H1 (cell line): ENCODE results near the gene RNF31. TPM values are rescaled to one million over a fixed set of nuclear protein-coding genes. Genes with fewer than 3 reads are reported as not detected.

Experiments used
- CREB1 ChIP-seq: IDR thresholded peaks from 2 replicates; pipeline ENCODE4 v1.6.1; 2012; ENCODE audit warnings: inconsistent platforms
- polyA plus RNA-seq, 7 experiments: library from polyadenylated mRNA; depleted of rRNA in 3 of 7; stranded (reverse) in 5 of 7; unstranded in 2 of 7; fragments of >200 nt in 5 of 7; fragments of 200-250 nt in 2 of 7; gene quantifications; 1 replicate in 5 of 7; 2 replicates in 1 of 7; 4 replicates in 1 of 7; pipeline versions ENCODE4 v1.2.1 to v1.2.3, GENCODE V29; 2011 to 2013; ENCODE audit warnings: missing spikeins in 2 of 7, mixed read lengths in 2 of 7
- total RNA-seq: library from RNA; stranded (reverse); fragmentation: NEBNext Ultra II Directional; extraction: Animal tissue kit (Norgen Biotek cat#: 25700); gene quantifications from 2 replicates; pipeline ENCODE4 v1.2.1, GENCODE V29; 2021

RNF31 gene
- total and polyA plus RNA-seq, 2 of the 8 experiments (the other 6 are each of a cell fraction or from before 2014, with no cell fraction given), result 17.5 to 72.0 TPM

DNA sequence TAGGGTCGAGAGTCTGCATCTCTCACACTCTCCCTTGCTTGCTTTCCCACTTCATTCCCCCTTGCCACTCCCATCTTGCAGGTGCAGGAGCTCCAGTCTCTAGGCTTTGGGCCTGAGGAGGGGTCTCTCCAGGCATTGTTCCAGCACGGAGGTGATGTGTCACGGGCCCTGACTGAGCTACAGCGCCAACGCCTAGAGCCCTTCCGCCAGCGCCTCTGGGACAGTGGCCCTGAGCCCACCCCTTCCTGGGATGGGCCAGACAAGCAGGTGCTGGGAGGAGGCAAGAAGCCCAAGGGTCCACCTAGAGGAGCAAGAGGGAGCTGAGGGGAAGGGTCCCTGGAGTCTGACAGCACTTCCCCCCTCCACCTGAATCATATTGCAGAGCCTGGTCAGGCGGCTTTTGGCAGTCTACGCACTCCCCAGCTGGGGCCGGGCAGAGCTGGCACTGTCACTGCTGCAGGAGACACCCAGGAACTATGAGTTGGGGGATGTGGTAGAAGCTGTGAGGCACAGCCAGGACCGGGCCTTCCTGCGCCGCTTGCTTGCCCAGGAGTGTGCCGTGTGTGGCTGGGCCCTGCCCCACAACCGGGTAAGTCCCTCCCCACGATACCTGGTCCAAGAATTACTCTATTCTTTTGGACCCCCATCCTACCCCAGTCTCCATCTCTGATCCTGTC, 4.2 kb downstream of the RNF31 start (continued):
- TF ChIP-seq CREB1, result no peak
